SK-N-SH (cell line): ENCODE measurements around the gene LEF1. TPM values are rescaled to one million over a fixed set of nuclear protein-coding genes. Genes with fewer than 3 reads are reported as not detected.

Experiments used
- CTCF ChIA-PET: fragments of 300-600, 350-600 bp; formaldehyde crosslinking; extraction: SDS; loops from one replicate; lab custom pipeline; 2021; lab: Yijun Ruan, JAX
- POLR2A ChIA-PET: fragments of 350-600 bp; sonication (Branson Sonifier 250); formaldehyde crosslinking; extraction: SDS; loops from one replicate; lab custom pipeline; 2020; ENCODE audit warnings: antibody characterized with exemption, inconsistent platforms; lab: Yijun Ruan, JAX
- DNase-seq: peaks from one replicate; pipeline ENCODE4 v3.0.0; 2012
- H2AFZ ChIP-seq: fragments of 200-600 bp; sonication (generic); 2 replicates; pipeline ENCODE4 v1.8.1; 2016; ENCODE audit warnings: antibody characterized with exemption, mild to moderate bottlenecking, low read depth
- H3F3A ChIP-seq: fragments of 200-600 bp; sonication (generic); replicated peaks from 2 replicates; pipeline ENCODE3; 2016; ENCODE audit warnings: antibody characterized with exemption, mild to moderate bottlenecking; ENCODE audit not compliant: insufficient read depth
- H3K27ac ChIP-seq, 2 experiments: fragments of 200-500 bp in 1 of 2; fragments of 200-600 bp in 1 of 2; sonication (Bioruptor generic) in 1 of 2; sonication (generic), shearing (Covaris generic) in 1 of 2; 2 replicates each; pipeline versions ENCODE4 v1.5.1 to v1.6.1; 2014 to 2016; ENCODE audit warnings: low read depth in 2 of 2, inconsistent platforms in 1 of 2, low read length in 1 of 2, mild to moderate bottlenecking in 1 of 2, mixed read lengths in 1 of 2
- H3K27me3 ChIP-seq: fragments of 200-600 bp; sonication (generic), shearing (Covaris generic); 2 replicates; pipeline ENCODE4 v1.6.1; 2016; ENCODE audit warnings: mixed run types; ENCODE audit not compliant: insufficient read depth
- H3K36me3 ChIP-seq, 2 experiments: fragments of 200-500 bp in 1 of 2; fragments of 200-600 bp in 1 of 2; sonication (Bioruptor generic) in 1 of 2; sonication (generic) in 1 of 2; replicated peaks in 1 of 2; 2 replicates each; pipeline versions ENCODE3 to v1.5.1; 2014 to 2016; ENCODE audit warnings: low read length in 1 of 2, mild to moderate bottlenecking in 1 of 2; ENCODE audit not compliant: insufficient read depth in 2 of 2, control insufficient read depth in 1 of 2
- H3K4me1 ChIP-seq, 2 experiments: fragments of 200-500 bp in 1 of 2; fragments of 200-600 bp in 1 of 2; sonication (Bioruptor generic) in 1 of 2; sonication (generic), shearing (Covaris generic) in 1 of 2; 2 replicates each; pipeline versions ENCODE4 v1.5.1 to v1.6.1; 2014 to 2016; ENCODE audit warnings: low read depth in 1 of 2, low read length in 1 of 2, mixed run types in 1 of 2; ENCODE audit not compliant: insufficient read depth in 2 of 2, control insufficient read depth in 1 of 2
- H3K4me2 ChIP-seq: fragments of 200-600 bp; sonication (generic), shearing (Covaris generic); 2 replicates; pipeline ENCODE4 v1.6.1; 2017; ENCODE audit warnings: mixed run types
- H3K4me3 ChIP-seq, 2 experiments: fragments of 200-500 bp in 1 of 2; fragments of 200-600 bp in 1 of 2; sonication (Bioruptor generic) in 1 of 2; sonication (generic), shearing (Covaris generic) in 1 of 2; 2 replicates each; pipeline versions ENCODE4 v1.5.1 to v1.8.1; 2014 to 2016; ENCODE audit warnings: low read depth in 2 of 2, inconsistent platforms in 1 of 2, low read length in 1 of 2, mild to moderate bottlenecking in 1 of 2, mixed read lengths in 1 of 2, moderate library complexity in 1 of 2
- H3K79me2 ChIP-seq: fragments of 200-600 bp; sonication (generic); 2 replicates; pipeline ENCODE4 v1.8.1; 2017; ENCODE audit warnings: mild to moderate bottlenecking; ENCODE audit not compliant: insufficient read depth
- H3K9ac ChIP-seq: fragments of 200-600 bp; sonication (generic); 2 replicates; pipeline ENCODE4 v1.6.1; 2017; ENCODE audit warnings: mixed run types
- H3K9me2 ChIP-seq: fragments of 200-600 bp; sonication (generic); 2 replicates; pipeline ENCODE4 v1.6.1; 2017; ENCODE audit warnings: mixed run types
- H3K9me3 ChIP-seq: fragments of 200-600 bp; sonication (generic); 2 replicates; pipeline ENCODE4 v1.6.1; 2017; ENCODE audit warnings: mixed run types, mild to moderate bottlenecking, moderate library complexity
- H4K20me1 ChIP-seq: fragments of 200-600 bp; sonication (generic); 2 replicates; pipeline ENCODE4 v1.6.1; 2017; ENCODE audit warnings: mild to moderate bottlenecking, mixed run types; ENCODE audit not compliant: insufficient read depth
- FOXJ3 ChIP-seq: sonication (generic); formaldehyde crosslinking; IDR thresholded peaks from 2 replicates; pipeline ENCODE4 v1.5.1; 2020; ENCODE audit warnings: mild to moderate bottlenecking, missing genetic modification reagents
- GABPA ChIP-seq: IDR thresholded peaks from 2 replicates; pipeline ENCODE4 v1.4.0; 2012; ENCODE audit warnings: low read depth, mild to moderate bottlenecking
- MEF2A ChIP-seq: IDR thresholded peaks from 2 replicates; pipeline ENCODE4 v1.4.0; 2012; ENCODE audit warnings: low read depth, borderline replicate concordance
- MXI1 ChIP-seq: IDR thresholded peaks from 2 replicates; pipeline ENCODE4 v1.6.1; 2012; ENCODE audit warnings: mild to moderate bottlenecking, low read depth, low read length, improper control_type of control experiment
- NRF1 ChIP-seq: IDR thresholded peaks from 2 replicates; pipeline ENCODE4 v1.6.1; 2012; ENCODE audit warnings: low read depth, mild to moderate bottlenecking, low read length
- PBX3 ChIP-seq: IDR thresholded peaks from 2 replicates; pipeline ENCODE4; 2012
- RAD21 ChIP-seq: IDR thresholded peaks from 2 replicates; pipeline ENCODE4 v1.6.1; 2012; ENCODE audit warnings: mild to moderate bottlenecking, low read length
- RXRA ChIP-seq: IDR thresholded peaks from 2 replicates; pipeline ENCODE4 v1.4.0; 2012; ENCODE audit warnings: low read depth, mild to moderate bottlenecking, borderline replicate concordance
- SMC3 ChIP-seq: IDR thresholded peaks from 2 replicates; pipeline ENCODE4 v1.6.1; 2012; ENCODE audit warnings: low read depth, low read length, improper control_type of control experiment
- TCF12 ChIP-seq: IDR thresholded peaks from 2 replicates; pipeline ENCODE4 v1.4.0; 2012
- TEAD4 ChIP-seq: IDR thresholded peaks from 2 replicates; pipeline ENCODE4 v1.4.0; 2012; ENCODE audit warnings: mild to moderate bottlenecking, borderline replicate concordance; ENCODE audit not compliant: insufficient read depth
- YY1 ChIP-seq: IDR thresholded peaks from 2 replicates; pipeline ENCODE4 v1.4.0; 2012; ENCODE audit warnings: low read depth, mild to moderate bottlenecking
- WGBS: methylation state at CpG from one replicate; pipeline ENCODE4 v1.1.6; 2017; ENCODE audit warnings: low lambda C conversion rate; 5-methylcytosine and 5-hydroxymethylcytosine counted together
- polyA plus RNA-seq, 3 experiments: library from polyadenylated mRNA; depleted of rRNA; stranded (reverse); fragments of >200 nt; gene quantifications; 2 replicates each; pipeline ENCODE4 v1.2.3, GENCODE V29; 2012

Gene LEF1
- polyA plus RNA-seq, 1 of the 3 experiments (the other 2 are of a cell fraction): 0.36 TPM

GRCh38 chr4:108155373-108155772, 13.4 kb downstream of the LEF1 start:
- Histone ChIP-seq H3K4me2 (no peak overlapping the region), H2AFZ (no peak overlapping the region), H3K9me2 (no peaks in the 10 kb centered on the region), H3K79me2 (no peaks in the 10 kb centered on the region), H3K27me3 (peaks cover 15% of the 10 kb centered on the region), H3F3A (no peaks in the 10 kb centered on the region), H3K9ac (no peak overlapping the region), H3K4me3 (no peak overlapping the region), H3K27ac (no peak overlapping the region), H3K9me3 (no peaks in the 10 kb centered on the region), H3K36me3 (no peaks in the 10 kb centered on the region), H3K4me1 (no peaks in the 10 kb centered on the region), H4K20me1 (no peaks in the 10 kb centered on the region)
- CTCF ChIA-PET: interaction anchor here (1.0 to 1.1 kb wide), 2 partner anchors 15 to 417 kb away, joined by 3 to 4 read pairs; no protein-coding TSS in a partner anchor
- POLR2A ChIA-PET: no interaction called here
- no peak for TF ChIP-seq MEF2A
- 0 out of 2 replicates have a peak, but pooled peaks have one; percentile 8 for TF ChIP-seq RAD21
- TF ChIP-seq SMC3: no peak
- no peak for TF ChIP-seq TEAD4
- 9% methylated on average over 7 of the region's 7 CpGs for WGBS
- no peak for DNase-seq

- WGBS: 0% methylated on average over 1 of the region's 1 CpG
- H3K9me2 ChIP-seq: no peaks in the 10 kb centered on the region
- no peaks in the 10 kb centered on the region for H3K36me3 ChIP-seq
- peaks cover 15% of the 10 kb centered on the region for H3K27me3 ChIP-seq
- DNase-seq: no peak
- TF ChIP-seq GABPA (no peak), MXI1 (no peak), RXRA (no peak), TCF12 (no peak), NRF1 (no peak), PBX3 (no peak), FOXJ3 (no peak), YY1 (no peak)
- no peak overlapping the region for H2AFZ ChIP-seq
- H3F3A ChIP-seq: no peaks in the 10 kb centered on the region
- ChIA-PET POLR2A (no interaction called here), CTCF (no interaction called here)
- H3K9ac ChIP-seq: no peak overlapping the region
- H3K4me2 ChIP-seq: no peak overlapping the region
- no peaks in the 10 kb centered on the region for H4K20me1 ChIP-seq
- H3K4me1 ChIP-seq: no peaks in the 10 kb centered on the region
- no peaks in the 10 kb centered on the region for H3K79me2 ChIP-seq
- H3K27ac ChIP-seq: no peak overlapping the region
- H3K9me3 ChIP-seq: no peaks in the 10 kb centered on the region
- no peak overlapping the region for H3K4me3 ChIP-seq
Measured at GRCh38 chr4:108152980-108153379, 15.8 kb downstream of the LEF1 start.
